Astrocyte (in vitro differentiated cells and primary cell): ENCODE measurements around the gene FIG4. TPM values are rescaled to one million over a fixed set of nuclear protein-coding genes. Genes with fewer than 3 reads are reported as not detected.

Source experiments
- DNase-seq: peaks from one replicate; pipeline ENCODE4 v3.0.0-alpha.2; 2010; ENCODE audit warnings: low read depth
- FAIRE-seq: peaks from 2 replicates; lab custom pipeline; 2011; peaks lifted over from hg19 to GRCh38; lab: Jason Lieb, UNC
- H2AFZ ChIP-seq: 2 replicates; pipeline ENCODE4 v1.6.0; 2012; ENCODE audit warnings: low read depth, low read length, inconsistent platforms
- H3K27ac ChIP-seq: 2 replicates; pipeline ENCODE4 v1.5.1; 2011; ENCODE audit warnings: low read depth, low read length, inconsistent platforms
- H3K27me3 ChIP-seq: 2 replicates; pipeline ENCODE4 v1.6.0; 2011; ENCODE audit warnings: low read length, inconsistent platforms; ENCODE audit not compliant: insufficient read depth
- H3K36me3 ChIP-seq: 2 replicates; pipeline ENCODE4 v1.5.1; 2011; ENCODE audit warnings: low read length, inconsistent platforms; ENCODE audit not compliant: insufficient read depth
- H3K4me1 ChIP-seq: 2 replicates; pipeline ENCODE4 v1.5.1; 2011; ENCODE audit warnings: low read length, inconsistent platforms; ENCODE audit not compliant: insufficient read depth
- H3K4me2 ChIP-seq: 2 replicates; pipeline ENCODE4 v1.6.0; 2012; ENCODE audit warnings: low read length, inconsistent platforms
- H3K4me3 ChIP-seq: 2 replicates; pipeline ENCODE4 v1.5.1; 2011; ENCODE audit warnings: low read depth, mild to moderate bottlenecking, low read length, inconsistent platforms; ENCODE audit not compliant: insufficient read depth
- H3K79me2 ChIP-seq: 2 replicates; pipeline ENCODE4 v1.6.0; 2012; ENCODE audit warnings: mild to moderate bottlenecking, low read length, inconsistent platforms; ENCODE audit not compliant: insufficient read depth
- H3K9ac ChIP-seq: 2 replicates; pipeline ENCODE4 v1.6.0; 2012; ENCODE audit warnings: mild to moderate bottlenecking, low read length, inconsistent platforms
- H3K9me3 ChIP-seq: 2 replicates; pipeline ENCODE4 v1.5.1; 2012; ENCODE audit warnings: low read depth, mild to moderate bottlenecking, low read length, inconsistent platforms; ENCODE audit not compliant: insufficient read depth
- H4K20me1 ChIP-seq: 2 replicates; pipeline ENCODE4 v1.6.0; 2012; ENCODE audit warnings: low read length, inconsistent platforms; ENCODE audit not compliant: insufficient read depth
- H3K27ac Mint-ChIP-seq: one replicate; pipeline ENCODE4 v1.8.0; 2021; ENCODE audit warnings: mild to moderate bottlenecking, mixed read lengths; ENCODE audit not compliant: unreplicated experiment
- H3K27me3 Mint-ChIP-seq: one replicate; pipeline ENCODE4 v1.8.0; 2021; ENCODE audit warnings: low read depth, mixed read lengths; ENCODE audit not compliant: unreplicated experiment
- H3K36me3 Mint-ChIP-seq: one replicate; pipeline ENCODE4 v1.8.0; 2021; ENCODE audit warnings: low read depth, mixed read lengths; ENCODE audit not compliant: unreplicated experiment
- H3K4me1 Mint-ChIP-seq: one replicate; pipeline ENCODE4 v1.8.0; 2021; ENCODE audit warnings: low read depth, mixed read lengths; ENCODE audit not compliant: unreplicated experiment
- H3K4me3 Mint-ChIP-seq: one replicate; pipeline ENCODE4 v1.8.0; 2021; ENCODE audit warnings: mild to moderate bottlenecking, moderate library complexity, mixed read lengths; ENCODE audit not compliant: unreplicated experiment
- H3K9me3 Mint-ChIP-seq: one replicate; pipeline ENCODE4 v1.8.0; 2021; ENCODE audit warnings: mild to moderate bottlenecking, mixed read lengths; ENCODE audit not compliant: unreplicated experiment
- EZH2 ChIP-seq: IDR thresholded peaks from 2 replicates; pipeline ENCODE4 v1.6.1; 2012; ENCODE audit warnings: mild to moderate bottlenecking, low read length, inconsistent platforms; ENCODE audit not compliant: insufficient read depth
- total RNA-seq: library from RNA; stranded (reverse); gene quantifications from 2 replicates; pipeline ENCODE4 v1.2.1, GENCODE V29; 2021
- TF ChIP-seq, protein P1 (sequence below): IDR thresholded peaks from 2 replicates; pipeline ENCODE4 v1.5.1; 2011; ENCODE audit warnings: low read depth, mild to moderate bottlenecking, inconsistent platforms, low read length, moderate library complexity; ENCODE audit not compliant: insufficient read depth

The FIG4 gene
- total RNA-seq, 1 donor from 2014 or later, result 8.4 TPM

DNA sequence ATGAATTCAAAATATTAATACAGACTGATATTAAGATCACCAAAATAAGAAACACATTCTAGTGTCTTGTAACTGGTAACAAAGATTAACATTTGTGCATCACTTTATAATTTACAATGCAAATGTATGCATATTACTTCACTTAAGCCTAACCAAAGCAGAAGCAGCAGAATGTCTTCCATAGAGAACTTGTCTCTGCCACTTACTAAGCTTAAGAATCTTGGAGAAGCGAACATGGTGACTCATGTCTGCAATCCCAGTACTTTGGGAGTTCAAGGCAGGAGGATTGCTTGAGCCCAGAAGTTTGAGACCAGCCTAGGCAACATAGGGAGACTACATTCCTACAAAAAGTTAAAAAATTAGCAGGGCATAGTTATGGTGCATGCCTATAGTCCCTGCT is 18.9 kb upstream of the FIG4 start:
- DNase-seq, result no peak
- H3K4me1 Mint-ChIP-seq, result peaks cover 11% of the 10 kb centered on the region
- H3K4me3 Mint-ChIP-seq, result no peak overlapping the region
- Histone ChIP-seq H2AFZ (no peak overlapping the region), H3K4me3 (no peak overlapping the region), H3K36me3 (no peaks in the 10 kb centered on the region), H4K20me1 (no peaks in the 10 kb centered on the region), H3K27ac (no peak overlapping the region), H3K9me3 (no peaks in the 10 kb centered on the region), H3K79me2 (no peaks in the 10 kb centered on the region), H3K4me1 (peaks cover 5% of the 10 kb centered on the region), H3K9ac (no peak overlapping the region), H3K4me2 (peak overlapping the region; percentile 23), H3K27me3 (no peaks in the 10 kb centered on the region)
- FAIRE-seq, result no peak
- no peaks in the 10 kb centered on the region for H3K9me3 Mint-ChIP-seq
- H3K27ac Mint-ChIP-seq, result no peak overlapping the region
- peaks cover 2% of the 10 kb centered on the region for H3K36me3 Mint-ChIP-seq
- TF ChIP-seq, protein P1, sequence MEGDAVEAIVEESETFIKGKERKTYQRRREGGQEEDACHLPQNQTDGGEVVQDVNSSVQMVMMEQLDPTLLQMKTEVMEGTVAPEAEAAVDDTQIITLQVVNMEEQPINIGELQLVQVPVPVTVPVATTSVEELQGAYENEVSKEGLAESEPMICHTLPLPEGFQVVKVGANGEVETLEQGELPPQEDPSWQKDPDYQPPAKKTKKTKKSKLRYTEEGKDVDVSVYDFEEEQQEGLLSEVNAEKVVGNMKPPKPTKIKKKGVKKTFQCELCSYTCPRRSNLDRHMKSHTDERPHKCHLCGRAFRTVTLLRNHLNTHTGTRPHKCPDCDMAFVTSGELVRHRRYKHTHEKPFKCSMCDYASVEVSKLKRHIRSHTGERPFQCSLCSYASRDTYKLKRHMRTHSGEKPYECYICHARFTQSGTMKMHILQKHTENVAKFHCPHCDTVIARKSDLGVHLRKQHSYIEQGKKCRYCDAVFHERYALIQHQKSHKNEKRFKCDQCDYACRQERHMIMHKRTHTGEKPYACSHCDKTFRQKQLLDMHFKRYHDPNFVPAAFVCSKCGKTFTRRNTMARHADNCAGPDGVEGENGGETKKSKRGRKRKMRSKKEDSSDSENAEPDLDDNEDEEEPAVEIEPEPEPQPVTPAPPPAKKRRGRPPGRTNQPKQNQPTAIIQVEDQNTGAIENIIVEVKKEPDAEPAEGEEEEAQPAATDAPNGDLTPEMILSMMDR, result no peak
- TF ChIP-seq EZH2, result no peak
- H3K27me3 Mint-ChIP-seq, result no peaks in the 10 kb centered on the region

DNA sequence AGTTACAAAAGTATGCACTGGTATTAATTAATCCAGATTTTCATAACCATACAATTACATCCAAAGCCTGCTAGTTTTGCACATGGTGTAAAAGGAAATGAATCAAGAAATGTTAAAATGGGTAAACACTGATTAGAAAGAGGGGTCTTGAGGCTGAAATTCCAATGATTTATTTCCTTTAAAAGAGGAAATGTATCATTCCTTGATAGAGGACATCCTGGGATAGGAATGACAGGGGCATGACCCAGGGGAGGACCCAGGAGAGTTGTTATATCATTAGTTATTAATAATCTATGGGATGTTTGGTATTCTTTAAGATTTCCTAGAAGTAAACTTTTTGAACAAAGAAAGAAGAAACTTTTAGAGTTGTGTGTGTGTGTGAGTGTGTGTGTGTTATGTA is 18.3 kb upstream of the FIG4 start:
- H3K4me3 Mint-ChIP-seq, result no peak overlapping the region
- Histone ChIP-seq H3K79me2 (no peaks in the 10 kb centered on the region), H3K27ac (no peak overlapping the region), H3K4me1 (peaks cover 5% of the 10 kb centered on the region), H3K9me3 (no peaks in the 10 kb centered on the region), H3K4me2 (no peak overlapping the region), H2AFZ (no peak overlapping the region), H3K9ac (no peak overlapping the region), H3K4me3 (no peak overlapping the region), H4K20me1 (no peaks in the 10 kb centered on the region), H3K27me3 (no peaks in the 10 kb centered on the region), H3K36me3 (no peaks in the 10 kb centered on the region)
- TF ChIP-seq, protein P1, result no peak
- TF ChIP-seq EZH2, result no peak
- FAIRE-seq (no peak), DNase-seq (no peak)
- no peaks in the 10 kb centered on the region for H3K9me3 Mint-ChIP-seq
- peaks cover 11% of the 10 kb centered on the region for H3K4me1 Mint-ChIP-seq
- H3K36me3 Mint-ChIP-seq, result peaks cover 2% of the 10 kb centered on the region
- H3K27ac Mint-ChIP-seq, result no peak overlapping the region
- no peaks in the 10 kb centered on the region for H3K27me3 Mint-ChIP-seq

DNA sequence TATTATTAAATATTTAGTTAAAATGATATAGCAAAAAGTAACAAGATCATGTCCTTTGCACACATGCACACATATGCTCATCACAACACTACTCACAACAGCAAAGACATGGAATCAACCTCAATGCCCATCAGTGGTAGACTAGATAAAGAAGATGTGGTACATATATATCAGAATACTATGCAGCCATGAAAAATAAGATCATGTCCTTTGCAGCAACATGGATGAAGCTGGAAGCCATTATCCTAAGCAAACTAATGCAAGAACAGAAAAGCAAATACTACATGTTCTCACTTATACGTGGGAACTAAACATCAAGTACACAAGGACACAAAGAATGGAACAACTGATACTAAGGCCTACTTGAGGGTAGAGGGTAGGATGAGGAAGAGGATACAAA is 14.4 kb upstream of the FIG4 start:
- H3K36me3 Mint-ChIP-seq, result no peaks in the 10 kb centered on the region
- no peaks in the 10 kb centered on the region for H3K27me3 Mint-ChIP-seq
- DNase-seq, result no peak
- no peak overlapping the region for H3K4me3 Mint-ChIP-seq
- Histone ChIP-seq H3K27ac (no peak overlapping the region), H3K4me3 (no peak overlapping the region), H3K9me3 (no peaks in the 10 kb centered on the region), H2AFZ (no peak overlapping the region), H3K36me3 (no peaks in the 10 kb centered on the region), H3K27me3 (no peaks in the 10 kb centered on the region), H3K9ac (no peak overlapping the region), H3K4me1 (no peaks in the 10 kb centered on the region), H4K20me1 (no peaks in the 10 kb centered on the region), H3K79me2 (no peaks in the 10 kb centered on the region), H3K4me2 (no peak overlapping the region)
- FAIRE-seq, result no peak
- no peak overlapping the region for H3K27ac Mint-ChIP-seq
- no peaks in the 10 kb centered on the region for H3K9me3 Mint-ChIP-seq
- no peak for TF ChIP-seq EZH2
- TF ChIP-seq, protein P1, result no peak
- H3K4me1 Mint-ChIP-seq, result peaks cover 9% of the 10 kb centered on the region
